Choroid plexus epithelial cell (primary cell): Measurements from ENCODE around the gene MIPOL1.
A peak's percentile ranks its signal among the peaks of the same experiment; 100 is the strongest.
"Not testable (repeated sequence)": the region's sequence is repeated elsewhere in the genome, so short reads cannot be mapped to it uniquely, and the experiment has no call there.

ENCODE experiments used
- DNase-seq: peaks from one replicate; pipeline ENCODE4 v3.0.0-alpha.2; 2010; ENCODE audit warnings: low read depth
- H3K4me3 ChIP-seq: 2 replicates; pipeline ENCODE4 v1.5.1; 2011; ENCODE audit warnings: low read depth, mild to moderate bottlenecking, control low read depth, low read length, moderate library complexity
- TF ChIP-seq, protein P1 (sequence below): conservative IDR thresholded peaks from 2 replicates; pipeline ENCODE4 v1.5.1; 2011; ENCODE audit warnings: low read depth, mild to moderate bottlenecking, control low read depth, inconsistent platforms, low read length, moderate library complexity

The MIPOL1 gene

DNA sequence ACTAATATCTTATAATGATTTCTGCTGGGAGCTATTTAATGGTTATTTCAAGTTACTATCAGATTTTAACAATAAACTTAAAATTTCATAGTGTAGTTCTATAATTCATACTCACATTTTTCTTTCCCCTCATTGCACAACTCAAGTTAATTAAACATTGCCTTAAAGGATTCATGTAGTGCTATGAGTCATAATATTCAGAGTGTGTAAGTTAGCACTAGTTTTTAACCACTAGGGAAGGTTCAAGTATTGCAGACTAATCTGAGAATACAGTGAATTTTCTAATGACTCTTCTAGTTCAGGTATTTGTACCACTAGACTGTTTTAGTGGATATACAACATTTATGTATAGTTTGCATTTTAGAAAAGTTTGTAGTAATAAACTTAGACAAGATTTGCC lies 347.4 kb downstream of the MIPOL1 start:
- no peak for DNase-seq
- TF ChIP-seq, protein P1, sequence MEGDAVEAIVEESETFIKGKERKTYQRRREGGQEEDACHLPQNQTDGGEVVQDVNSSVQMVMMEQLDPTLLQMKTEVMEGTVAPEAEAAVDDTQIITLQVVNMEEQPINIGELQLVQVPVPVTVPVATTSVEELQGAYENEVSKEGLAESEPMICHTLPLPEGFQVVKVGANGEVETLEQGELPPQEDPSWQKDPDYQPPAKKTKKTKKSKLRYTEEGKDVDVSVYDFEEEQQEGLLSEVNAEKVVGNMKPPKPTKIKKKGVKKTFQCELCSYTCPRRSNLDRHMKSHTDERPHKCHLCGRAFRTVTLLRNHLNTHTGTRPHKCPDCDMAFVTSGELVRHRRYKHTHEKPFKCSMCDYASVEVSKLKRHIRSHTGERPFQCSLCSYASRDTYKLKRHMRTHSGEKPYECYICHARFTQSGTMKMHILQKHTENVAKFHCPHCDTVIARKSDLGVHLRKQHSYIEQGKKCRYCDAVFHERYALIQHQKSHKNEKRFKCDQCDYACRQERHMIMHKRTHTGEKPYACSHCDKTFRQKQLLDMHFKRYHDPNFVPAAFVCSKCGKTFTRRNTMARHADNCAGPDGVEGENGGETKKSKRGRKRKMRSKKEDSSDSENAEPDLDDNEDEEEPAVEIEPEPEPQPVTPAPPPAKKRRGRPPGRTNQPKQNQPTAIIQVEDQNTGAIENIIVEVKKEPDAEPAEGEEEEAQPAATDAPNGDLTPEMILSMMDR, result no peak
- no peak overlapping the region for H3K4me3 ChIP-seq

GRCh38 chr14:37546621-37547447 lies 349.1 kb downstream of the MIPOL1 start:
- DNase-seq, result peak; percentile 47
- no peak overlapping the region for H3K4me3 ChIP-seq

DNA sequence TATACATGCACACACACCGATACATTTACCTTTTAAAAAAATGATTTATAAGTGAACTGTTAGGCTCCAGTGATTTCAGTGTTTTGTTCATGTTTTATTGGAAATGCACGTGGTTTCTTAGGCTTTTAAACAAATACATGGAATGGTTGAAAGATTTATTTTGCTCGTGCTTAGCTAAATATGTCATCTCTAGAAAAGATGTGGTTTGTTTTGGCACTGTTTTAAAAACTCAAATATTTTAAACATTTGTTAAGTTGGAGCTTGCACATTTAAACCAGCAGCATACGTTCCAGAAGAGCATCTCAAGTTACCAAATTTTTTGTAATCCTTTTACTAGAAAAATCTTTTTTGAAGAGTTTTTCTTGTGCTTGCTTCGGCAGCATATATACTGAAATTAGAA lies 352.8 kb downstream of the MIPOL1 start:
- no peak overlapping the region for H3K4me3 ChIP-seq
- peak; percentile 81 for DNase-seq
- TF ChIP-seq, protein P1, result no peak

More at GRCh38 chr14:37546621-37547447, 349.1 kb downstream of the MIPOL1 start:
- TF ChIP-seq, protein P1, result no peak

DNA sequence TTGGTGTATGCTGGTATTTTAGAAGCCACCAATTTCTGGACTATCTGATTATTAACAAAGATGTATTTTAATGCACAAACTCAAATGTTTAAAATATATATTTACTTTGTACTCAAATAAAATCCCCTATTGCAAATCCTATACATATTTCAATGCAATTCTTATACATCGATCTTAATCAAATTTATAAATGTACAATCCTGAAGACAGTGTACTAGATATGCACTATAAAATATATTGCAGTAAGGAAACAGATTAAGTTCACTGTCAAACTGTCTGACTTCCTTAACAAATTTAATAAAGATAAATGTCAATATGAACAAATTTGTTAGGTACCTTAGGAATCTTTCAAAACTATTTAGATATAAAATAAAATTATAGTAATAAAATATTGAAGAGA lies 353.4 kb downstream of the MIPOL1 start:
- no peak for DNase-seq
- TF ChIP-seq, protein P1, result no peak

DNA sequence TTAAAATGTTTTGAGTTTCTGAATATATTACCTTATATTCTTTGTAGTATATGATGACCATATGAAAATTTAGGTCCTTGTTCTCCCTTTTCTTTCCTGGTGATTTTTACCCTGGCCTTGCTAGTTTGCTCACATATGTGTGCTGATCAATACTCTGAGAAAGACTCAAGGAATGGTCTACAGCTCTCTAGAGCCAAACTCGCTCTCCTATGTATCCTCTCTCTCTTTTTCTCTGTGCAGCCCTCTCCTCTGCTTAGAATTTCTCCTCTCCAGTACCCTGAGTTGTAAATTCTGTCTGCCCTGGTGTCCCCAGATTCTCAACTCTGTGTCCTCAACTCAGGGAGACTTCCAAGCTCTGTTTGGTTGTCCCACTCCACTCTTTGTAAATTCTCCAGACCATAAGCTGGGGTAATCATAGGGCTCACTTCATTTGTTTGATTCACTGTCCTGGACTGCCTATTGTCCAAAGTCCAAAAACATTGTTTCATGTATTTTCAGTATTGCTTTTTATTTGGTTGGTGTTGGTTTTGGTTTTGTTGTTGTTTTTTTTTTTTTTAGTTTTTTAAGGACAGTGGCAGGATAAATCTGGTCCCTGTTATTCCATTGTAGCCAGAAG lies 356.3 kb downstream of the MIPOL1 start:
- TF ChIP-seq, protein P1, result no peak
- H3K4me3 ChIP-seq, result no peak overlapping the region
- no peak for DNase-seq

More for the DNA sequence above, 353.4 kb downstream of the MIPOL1 start:
- no peak overlapping the region for H3K4me3 ChIP-seq

DNA sequence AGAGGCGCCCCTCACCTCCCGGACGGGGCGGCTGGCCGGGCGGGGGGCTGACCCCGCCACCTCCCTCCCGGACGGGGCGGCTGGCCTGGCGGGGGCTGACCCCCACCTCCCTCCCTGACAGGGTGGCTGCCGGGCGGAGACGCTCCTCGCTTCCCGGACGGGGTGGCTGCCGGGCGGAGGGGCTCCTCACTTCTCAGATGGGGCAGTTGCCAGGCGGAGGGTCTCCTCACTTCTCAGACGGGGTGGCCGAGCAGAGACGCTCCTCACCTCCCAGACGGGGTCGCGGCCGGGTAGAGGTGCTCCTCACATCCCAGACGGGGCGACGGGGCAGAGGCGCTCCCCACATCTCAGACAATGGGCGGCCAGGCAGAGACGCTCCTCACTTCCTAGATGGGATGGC lies 357.9 kb downstream of the MIPOL1 start:
- DNase-seq, H3K4me3 ChIP-seq: not testable (repeated sequence)

GRCh38 chr14:37558740-37559139 lies 361.0 kb downstream of the MIPOL1 start:
- no peak for DNase-seq
- no peak overlapping the region for H3K4me3 ChIP-seq
- TF ChIP-seq, protein P1, result no peak
